Stimulated activated CD4-positive, alpha-beta T cell treated with anti-CD3 and anti-CD28 coated beads, Interleukin-1b, Interleukin-23, amount 100 ng/mL, for 4 hours (primary cell): ENCODE measurements around the gene ZNF814.
"Not testable (repeated sequence)": the region's sequence is repeated elsewhere in the genome, so short reads cannot be mapped to it uniquely, and the experiment has no call there.

ENCODE experiments used
- DNase-seq, 2 donors: peaks; one replicate each; pipeline ENCODE4 v3.0.0-alpha.2; 2020; ENCODE audit warnings: low read depth in 2 of 2

The ZNF814 gene

DNA sequence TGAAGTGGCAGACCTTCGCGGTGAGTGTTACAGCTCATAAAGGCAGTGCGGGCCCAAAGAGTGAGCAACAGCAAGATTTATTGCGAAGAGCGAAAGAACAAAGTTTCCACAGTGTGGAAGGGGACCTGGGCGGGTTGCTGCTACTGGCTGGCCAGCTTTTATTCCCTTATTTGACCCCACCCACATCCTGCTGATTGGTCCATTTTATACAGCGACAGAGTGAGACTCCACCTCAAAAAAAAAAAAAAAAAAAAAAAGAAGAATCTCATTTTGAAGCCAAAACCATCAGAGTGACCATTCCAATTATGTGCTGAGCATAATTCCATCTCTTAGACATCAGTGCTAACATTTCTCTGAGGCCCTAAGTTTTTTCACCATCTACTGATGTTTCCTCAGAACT lies 72.2 kb downstream of the ZNF814 start:
- DNase-seq = no peak

DNA sequence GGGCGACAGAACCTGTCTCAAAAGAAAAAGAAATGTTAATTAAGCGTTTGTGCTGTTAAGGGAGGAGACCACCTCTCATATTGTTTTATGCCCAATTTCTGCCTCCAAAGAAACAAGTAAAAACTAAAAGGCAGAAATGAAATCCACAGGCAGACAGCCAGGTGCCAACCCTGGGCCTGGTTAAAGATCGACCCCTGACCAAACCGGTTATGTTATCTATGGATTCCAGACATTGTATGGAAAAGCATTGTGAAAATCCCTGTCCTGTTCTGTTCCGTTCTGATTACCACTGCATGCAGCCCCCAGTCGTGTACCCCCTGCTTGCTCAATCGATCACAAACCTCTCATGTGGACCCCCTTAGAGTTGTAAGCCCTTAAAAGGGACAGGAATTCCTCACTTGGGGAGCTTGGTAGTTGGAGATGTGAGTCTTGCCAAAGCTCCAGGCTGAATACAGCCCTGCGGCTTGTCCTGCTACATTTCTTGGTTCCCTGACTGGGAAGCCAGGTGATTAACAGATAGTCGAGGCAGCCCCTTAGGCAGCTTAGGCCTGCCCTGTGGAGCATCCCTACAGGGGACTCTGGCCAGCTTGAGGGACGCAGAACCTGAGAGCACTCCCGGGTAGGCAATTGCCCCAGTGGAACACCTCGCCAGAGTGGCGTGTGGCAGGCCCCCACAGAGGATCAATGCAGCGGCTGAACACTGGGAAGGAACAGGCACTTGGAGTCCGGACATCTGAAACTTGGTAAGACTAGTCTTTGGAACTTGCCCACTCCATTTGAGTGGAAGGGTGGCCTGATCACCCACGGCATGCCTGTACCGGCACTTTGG lies 73.4 kb downstream of the ZNF814 start:
- no peak for DNase-seq

DNA sequence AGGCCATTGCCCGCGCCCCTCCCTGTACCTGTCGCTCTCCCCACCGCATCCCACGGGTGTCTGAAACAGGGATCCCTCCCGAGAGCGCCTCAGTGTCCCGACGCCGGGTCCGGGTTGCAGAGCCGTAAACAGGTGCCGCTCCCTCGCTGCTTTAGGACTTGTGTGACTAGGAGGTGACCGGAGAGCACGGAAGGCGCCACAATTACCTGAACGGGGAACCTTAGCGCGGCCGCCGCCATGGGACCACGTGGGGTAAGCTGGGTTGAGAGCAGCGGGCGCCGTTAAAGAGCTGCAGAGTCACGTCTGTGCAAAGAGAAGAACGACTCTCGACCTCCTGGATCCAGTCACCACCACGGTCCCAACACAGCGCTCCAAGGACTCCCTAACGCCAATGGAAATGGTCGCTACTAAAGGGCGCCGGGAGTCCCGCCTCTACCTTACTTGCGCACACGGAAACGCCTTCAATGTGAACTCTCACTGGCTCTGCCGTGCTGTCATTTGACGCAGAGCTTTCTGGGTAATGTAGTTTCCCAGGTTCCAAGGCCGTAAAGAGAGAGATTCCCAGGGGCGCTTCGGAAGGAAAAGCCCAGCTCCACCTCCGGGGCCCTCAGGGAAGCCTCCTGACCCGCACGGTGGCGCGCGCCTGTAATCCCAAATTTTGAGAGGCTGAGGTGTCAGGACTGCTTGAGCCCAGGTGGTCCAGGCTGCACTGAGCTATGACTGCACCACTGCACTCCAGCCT lies 74.2 kb downstream of the ZNF814 start, which contains the start of gene ZNF552:
Gene ZNF552 (minus strand): TSS at position 409 of the 742 bp plus-strand sequence. CDS start 170 bp downstream, at position 239.
- peak; percentile 55 to 57 for DNase-seq

DNA sequence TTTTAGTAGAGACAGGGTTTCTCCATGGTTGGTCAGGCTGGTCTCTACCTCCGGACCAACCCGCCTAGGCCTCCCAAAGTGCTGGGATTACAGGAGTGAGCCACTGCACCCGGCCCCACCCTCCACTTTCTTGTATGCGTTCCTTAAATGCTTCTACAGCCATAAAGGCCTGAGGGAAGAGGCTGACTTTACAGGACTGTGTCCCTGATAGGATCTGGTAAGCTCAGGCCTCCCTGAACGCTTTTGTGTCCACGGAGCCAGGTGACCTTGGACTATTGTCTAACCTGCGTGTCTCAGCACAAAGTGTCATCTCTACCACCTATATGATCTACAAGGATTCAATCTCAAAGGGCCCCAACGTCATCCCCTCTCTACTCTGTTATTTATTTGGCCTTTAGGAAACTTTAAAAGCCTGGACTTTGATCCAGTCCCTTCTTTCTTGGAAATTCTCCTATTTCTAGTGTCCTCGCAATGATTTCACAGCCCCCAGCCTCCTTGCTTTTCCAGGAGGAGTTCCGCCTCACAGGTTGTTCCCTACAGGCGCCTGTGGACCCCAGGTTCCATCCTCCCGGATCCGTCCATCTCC lies 74.8 kb downstream of the ZNF814 start:
- no peak for DNase-seq

DNA sequence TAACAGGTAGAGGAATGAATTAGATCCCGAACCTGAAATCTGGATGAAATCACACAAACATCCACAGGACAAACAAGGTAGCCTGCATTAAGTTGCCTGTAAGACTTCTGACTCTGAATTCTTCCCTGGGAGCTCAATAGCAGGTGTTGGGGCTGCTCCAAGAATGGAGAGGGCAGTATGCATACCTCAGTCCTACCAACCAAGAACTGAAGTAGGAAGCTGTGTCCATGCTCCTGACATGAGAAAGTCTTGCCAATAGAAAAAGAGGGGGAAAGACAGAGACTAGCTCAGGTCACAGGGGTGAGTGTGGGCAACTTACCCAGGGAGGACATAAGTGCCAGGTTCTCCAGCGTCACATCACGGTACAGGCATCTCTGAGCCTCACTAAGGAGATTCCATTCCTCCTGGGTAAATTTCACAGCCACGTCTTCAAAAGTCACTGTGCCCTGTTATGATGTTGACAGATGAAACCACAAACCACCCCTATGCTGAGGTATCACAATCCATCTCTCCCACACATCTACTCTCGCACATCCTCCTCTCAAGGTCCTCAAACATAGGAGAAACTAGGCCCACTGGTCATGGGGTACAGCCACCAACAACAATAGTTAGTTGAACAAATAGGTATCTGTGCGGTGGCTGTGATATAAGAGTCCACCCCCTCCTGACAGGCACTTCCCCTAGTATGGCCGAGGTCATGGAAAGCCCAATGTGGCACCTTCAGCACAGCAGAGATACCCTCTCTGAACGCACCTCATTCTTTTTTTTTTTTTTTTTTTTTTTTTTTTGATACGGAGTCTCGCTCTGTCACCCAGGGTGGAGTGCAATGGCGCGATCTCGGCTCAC lies 75.6 kb downstream of the ZNF814 start:
- DNase-seq = not testable (repeated sequence)

DNA sequence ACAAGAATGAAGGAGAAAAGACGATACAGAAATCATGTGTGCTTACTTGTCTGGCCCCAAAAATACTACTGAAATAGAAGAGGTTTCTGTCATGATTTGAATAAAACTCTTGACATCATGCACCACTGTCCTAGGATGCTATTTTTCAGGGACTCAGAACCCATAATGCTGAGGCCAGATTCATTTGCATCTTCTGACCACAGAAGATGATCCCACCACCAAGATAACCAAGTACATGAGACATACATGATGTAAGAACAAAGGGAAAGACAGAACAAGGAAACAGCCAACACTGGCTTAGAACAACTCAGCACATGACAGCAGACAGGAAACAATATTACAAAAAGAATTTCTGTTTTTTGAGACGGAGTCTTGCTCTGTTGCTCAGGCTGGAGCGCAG lies 76.6 kb downstream of the ZNF814 start:
- DNase-seq = no peak

DNA sequence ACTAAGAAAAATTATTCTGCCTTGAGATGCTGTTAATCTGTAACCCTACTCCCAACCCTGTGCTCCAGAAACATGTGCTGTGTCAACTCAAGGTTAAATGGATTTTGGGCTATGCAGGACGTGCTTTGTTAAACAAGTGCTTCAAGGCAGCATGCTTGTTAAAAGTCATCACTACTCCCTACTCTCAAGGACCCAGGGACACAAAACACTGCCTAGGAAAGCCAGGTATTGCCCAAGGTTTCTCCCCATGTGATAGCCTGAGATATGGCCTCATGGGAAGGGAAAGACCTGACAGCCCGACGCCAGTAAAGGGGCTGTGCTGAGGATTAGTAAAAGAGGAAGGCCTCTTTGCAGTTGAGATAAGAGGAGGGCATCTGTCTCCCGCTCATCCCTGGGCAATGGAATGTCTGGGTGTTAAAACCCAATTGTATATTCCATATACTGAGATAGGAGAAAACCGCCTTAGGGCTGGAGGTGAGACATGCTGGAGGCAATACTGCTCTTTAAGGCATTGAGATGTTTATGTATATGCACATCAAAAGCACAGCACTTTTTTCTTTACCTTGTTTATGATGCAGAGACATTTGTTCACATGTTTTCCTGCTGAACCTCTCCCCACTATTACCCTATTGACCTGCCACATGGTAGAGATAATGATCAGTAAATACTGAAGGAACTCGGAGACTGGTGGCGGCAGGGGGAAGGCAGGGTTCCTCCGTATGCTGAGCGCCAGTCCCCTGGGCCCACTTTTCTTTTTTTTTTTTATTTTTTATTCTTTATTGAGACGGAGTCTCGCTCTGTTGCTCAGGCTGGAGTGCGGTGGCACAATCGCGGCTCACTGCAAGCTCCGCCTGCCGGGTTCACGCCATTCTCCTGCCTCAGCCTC lies 78.2 kb downstream of the ZNF814 start:
- DNase-seq = not testable (repeated sequence)

DNA sequence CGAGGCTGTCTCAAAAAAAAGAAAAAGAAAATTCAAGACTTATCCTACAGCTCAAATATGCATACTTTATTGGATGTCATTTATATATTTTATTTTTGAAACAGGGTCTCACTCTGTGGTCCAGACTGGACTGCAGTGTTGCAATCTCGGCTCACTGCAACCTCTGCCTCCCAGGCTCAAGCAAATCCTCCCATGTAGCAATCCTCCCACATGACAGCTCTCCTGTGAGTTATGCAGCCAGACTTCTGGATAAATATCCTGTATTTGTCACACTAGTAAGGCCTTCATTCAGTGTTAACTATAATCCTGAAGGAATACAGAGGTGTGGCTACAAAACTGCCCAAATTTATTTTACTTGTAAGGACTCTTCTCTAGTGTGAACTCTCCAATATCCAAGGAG lies 81.3 kb downstream of the ZNF814 start:
- no peak for DNase-seq

DNA sequence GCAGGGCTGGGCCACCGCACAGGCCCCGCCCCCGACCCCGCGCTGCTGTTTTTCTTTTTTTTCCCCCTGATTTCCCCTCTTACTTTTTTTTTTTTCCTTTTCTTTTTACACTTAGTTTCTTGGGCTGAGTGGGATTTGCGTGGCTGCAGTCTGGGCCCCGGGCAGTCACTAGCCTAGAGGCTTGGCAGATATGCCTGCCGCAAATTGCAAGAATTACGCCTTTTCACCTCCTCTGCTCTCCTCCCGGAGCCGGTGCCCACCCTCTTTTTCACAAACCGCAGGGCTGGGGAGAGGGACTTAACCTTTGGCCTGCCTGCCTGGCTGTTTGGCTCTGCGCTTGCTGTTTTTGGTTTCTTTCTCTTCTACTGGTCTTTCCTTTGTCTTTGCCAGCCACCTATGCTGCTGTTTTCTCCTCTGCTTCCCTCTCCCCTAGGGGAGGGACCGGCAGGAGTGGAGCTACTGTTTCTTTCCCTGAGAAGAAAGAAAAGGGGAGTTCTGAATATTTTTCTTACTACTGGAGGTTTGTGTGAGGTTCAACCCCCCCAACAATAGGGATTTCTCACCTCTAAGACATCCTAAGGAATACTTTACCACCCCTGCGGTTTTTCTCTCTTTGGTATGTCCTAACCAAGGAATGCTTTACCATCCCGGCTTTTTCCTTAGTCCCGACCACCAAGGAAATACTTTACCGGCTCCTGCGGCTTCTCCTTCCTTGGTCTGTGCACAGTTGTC lies 85.1 kb downstream of the ZNF814 start:
- no peak for DNase-seq

DNA sequence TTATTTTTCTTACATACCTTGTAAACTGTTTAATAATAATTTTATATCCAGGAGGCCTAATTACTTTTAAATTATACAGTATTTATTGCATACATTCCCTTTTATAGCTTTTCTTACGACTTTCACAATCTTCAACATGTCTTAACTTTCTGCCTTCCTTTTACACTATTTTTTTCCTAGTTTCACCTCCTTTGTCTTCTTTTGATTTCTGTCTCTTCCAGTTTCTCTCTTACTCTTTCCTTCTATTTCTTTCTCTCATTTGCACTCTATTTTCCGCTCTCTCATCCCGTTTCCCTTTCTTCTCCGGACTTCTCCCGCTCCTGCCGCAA lies 85.6 kb downstream of the ZNF814 start:
- DNase-seq = no peak

DNA sequence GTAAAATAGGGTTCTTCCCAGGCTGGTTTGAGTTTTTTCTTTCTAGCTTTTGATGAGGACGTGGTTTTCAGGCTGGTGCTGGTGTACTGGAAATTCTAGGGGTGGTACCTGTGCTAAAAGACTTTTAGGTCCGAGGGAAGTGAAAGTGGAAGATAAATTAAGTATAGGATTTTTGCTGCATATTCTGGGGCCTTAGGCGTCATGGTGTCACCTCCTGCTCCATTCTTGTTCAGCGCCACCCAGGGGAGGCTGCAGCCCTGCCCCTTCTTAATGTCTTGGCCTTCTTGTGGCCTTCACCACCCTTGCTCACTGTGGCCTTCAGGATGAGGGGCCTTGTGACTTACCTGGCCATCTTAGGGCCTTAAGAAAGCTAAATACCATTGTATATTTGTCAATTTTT lies 86.6 kb downstream of the ZNF814 start:
- no peak for DNase-seq

DNA sequence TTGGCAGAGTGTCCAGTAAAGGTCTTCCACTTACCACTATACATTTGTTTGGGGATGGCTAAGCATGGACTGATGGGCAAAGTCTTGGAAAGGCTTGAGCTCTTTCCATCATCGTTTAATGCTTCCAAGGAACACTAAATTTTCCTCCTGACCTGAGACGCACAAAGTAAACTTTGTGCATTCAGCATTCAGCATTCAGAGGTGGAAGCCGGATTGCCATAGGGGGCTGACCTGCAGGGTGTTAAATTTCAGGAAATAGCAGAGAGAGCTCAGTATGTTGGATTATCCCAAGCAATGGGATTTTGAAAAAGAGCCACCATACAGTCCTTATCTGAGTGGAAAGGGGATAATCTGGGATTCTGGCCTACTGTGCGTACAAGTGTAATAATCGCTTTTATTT lies 88.1 kb downstream of the ZNF814 start:
- DNase-seq = no peak
